Tibial artery (tissue), 4 donors: ENCODE results near the gene CIITA.

Experiments
- DNase-seq, 2 donors: peaks; one replicate each; pipeline ENCODE4 v3.0.0-alpha.2; 2019
- H3K27ac ChIP-seq, 2 donors: fragments of 200-600 bp; sonication (generic) in 1 of 2; 1 replicate in 1 of 2; 2 replicates in 1 of 2; pipeline ENCODE4 v1.5.1; 2018 to 2019; ENCODE audit warnings: mild to moderate bottlenecking in 1 of 2
- H3K27me3 ChIP-seq, 2 donors: fragments of 200-600 bp; sonication (generic) in 1 of 2; one replicate each; pipeline versions ENCODE4 v1.5.1 to v1.6.0; 2016 to 2019
- H3K36me3 ChIP-seq, 3 donors: fragments of 200-600 bp; sonication (generic) in 2 of 3; one replicate each; pipeline ENCODE4 v1.5.1; 2016 to 2019; ENCODE audit warnings: mild to moderate bottlenecking in 2 of 3
- H3K4me1 ChIP-seq, 4 donors: fragments of 200-600 bp; sonication (generic) in 2 of 4; 1 replicate in 3 of 4; 2 replicates in 1 of 4; pipeline ENCODE4 v1.5.1; 2016 to 2019
- H3K4me3 ChIP-seq, 2 donors: fragments of 200-600 bp; sonication (generic) in 1 of 2; 1 replicate in 1 of 2; 2 replicates in 1 of 2; pipeline ENCODE4 v1.5.1; 2018 to 2019; ENCODE audit warnings: mild to moderate bottlenecking in 2 of 2
- H3K9me3 ChIP-seq, 3 donors: fragments of 200-600 bp; sonication (generic) in 1 of 3; one replicate each; pipeline ENCODE4 v1.5.1; 2016 to 2019
- CTCF ChIP-seq, 2 experiments: fragments of 200-600 bp in 1 of 2; fragments of 450-650 bp in 1 of 2; IDR thresholded peaks; one replicate each; pipeline ENCODE4 v1.5.1; 2017 to 2019; ENCODE audit warnings: antibody characterized with exemption in 2 of 2, mild to moderate bottlenecking in 1 of 2, moderate library complexity in 1 of 2
- intact Hi-C: fragments of 100-400 bp; cut with DNase I; formaldehyde crosslinking; loops from one replicate; pipeline ENCODE4 v1.15.0; 2023; ENCODE audit warnings: low total_unique reads

CIITA gene

GRCh38 chr16:10883004-10883403 lies 6.0 kb downstream of the CIITA start:
- no peak for TF ChIP-seq CTCF (IDR thresholded peaks at IDR 0.05)
- H3K27ac ChIP-seq, result no peak overlapping the region
- no peaks in the 10 kb centered on the region for H3K36me3 ChIP-seq
- H3K4me1 ChIP-seq, result peaks cover 0 to 21% (median 13%) of the 10 kb centered on the region in 4 donors
- intact Hi-C loops, result no loop called here
- DNase-seq, result no peak
- peaks cover 0 to 48% of the 10 kb centered on the region in 2 donors for H3K27me3 ChIP-seq
- H3K4me3 ChIP-seq, result no peak overlapping the region
- H3K9me3 ChIP-seq, result no peaks in the 10 kb centered on the region

- Histone ChIP-seq H3K9me3 (no peaks in the 10 kb centered on the region), H3K27ac (no peak overlapping the region), H3K27me3 (peaks cover 0 to 36% of the 10 kb centered on the region in 2 donors), H3K4me3 (no peak overlapping the region), H3K4me1 (no peaks in the 10 kb centered on the region), H3K36me3 (no peaks in the 10 kb centered on the region)
- intact Hi-C loops, result no loop called here
- peak in 1 of 2 donors; percentile 62 for DNase-seq
- no peak for TF ChIP-seq CTCF (IDR thresholded peaks at IDR 0.05)
Observed at GRCh38 chr16:10885246-10885645, 8.2 kb downstream of the CIITA start.

GRCh38 chr16:10888320-10888937 lies 11.4 kb downstream of the CIITA start:
- Histone ChIP-seq H3K4me3 (no peak overlapping the region), H3K27ac (no peak overlapping the region), H3K36me3 (no peaks in the 10 kb centered on the region), H3K4me1 (no peaks in the 10 kb centered on the region), H3K27me3 (peaks cover 0 to 22% of the 10 kb centered on the region in 2 donors), H3K9me3 (no peaks in the 10 kb centered on the region)
- TF ChIP-seq CTCF (IDR thresholded peaks at IDR 0.05), result no peak
- peak in 1 of 2 donors; percentile 37 for DNase-seq
- intact Hi-C loops, result no loop called here

- Histone ChIP-seq H3K4me3 (no peak overlapping the region), H3K36me3 (no peaks in the 10 kb centered on the region), H3K27ac (no peak overlapping the region), H3K9me3 (no peaks in the 10 kb centered on the region), H3K4me1 (no peaks in the 10 kb centered on the region), H3K27me3 (peaks cover 0 to 17% of the 10 kb centered on the region in 2 donors)
- no peak for DNase-seq
- TF ChIP-seq CTCF (IDR thresholded peaks at IDR 0.05), result no peak
- intact Hi-C loops, result no loop called here
Observed at GRCh38 chr16:10889855-10890254, 12.9 kb downstream of the CIITA start.

GRCh38 chr16:10892782-10893318 lies 15.8 kb downstream of the CIITA start:
- TF ChIP-seq CTCF (IDR thresholded peaks at IDR 0.05), result no peak
- DNase-seq, result no peak
- no peak overlapping the region for H3K27ac ChIP-seq
- peaks cover 0 to 24% of the 10 kb centered on the region in 2 donors for H3K27me3 ChIP-seq
- no peaks in the 10 kb centered on the region for H3K36me3 ChIP-seq
- H3K9me3 ChIP-seq, result no peaks in the 10 kb centered on the region
- no peak overlapping the region for H3K4me3 ChIP-seq
- intact Hi-C loops, result no loop called here
- H3K4me1 ChIP-seq, result no peaks in the 10 kb centered on the region
